Liver (tissue), 9 donors: Measurements from ENCODE around the gene TSPAN18. TPM values are rescaled to one million over a fixed set of nuclear protein-coding genes. Genes with fewer than 3 reads are reported as not detected.

Experiments used
- DNase-seq: peaks from one replicate; pipeline ENCODE4 v3.0.0-alpha.2; 2017; ENCODE audit warnings: low spot score
- H3K27ac ChIP-seq, 2 donors: one replicate each; pipeline ENCODE4 v1.7.0; 2013; ENCODE audit warnings: inconsistent platforms in 2 of 2, low read length in 2 of 2, control low read depth in 1 of 2, low read depth in 1 of 2, mild to moderate bottlenecking in 1 of 2
- H3K27me3 ChIP-seq, 4 donors: one replicate each; pipeline versions ENCODE4 v1.6.1 to v1.7.0; 2013; ENCODE audit warnings: low read length in 3 of 4, inconsistent platforms in 1 of 4, mild to moderate bottlenecking in 1 of 4, moderate library complexity in 1 of 4; ENCODE audit not compliant: control insufficient read depth in 4 of 4, insufficient read depth in 4 of 4
- H3K36me3 ChIP-seq, 4 donors: one replicate each; pipeline versions ENCODE4 v1.6.1 to v1.7.0; 2013; ENCODE audit warnings: low read length in 3 of 4, mild to moderate bottlenecking in 3 of 4, low read depth in 1 of 4, moderate library complexity in 1 of 4; ENCODE audit not compliant: control insufficient read depth in 4 of 4, insufficient read depth in 3 of 4
- H3K4me1 ChIP-seq, 4 donors: one replicate each; pipeline versions ENCODE4 v1.6.1 to v1.7.0; 2013; ENCODE audit warnings: low read length in 3 of 4, mild to moderate bottlenecking in 3 of 4, moderate library complexity in 1 of 4; ENCODE audit not compliant: control insufficient read depth in 4 of 4, insufficient read depth in 4 of 4
- H3K4me3 ChIP-seq, 3 donors: one replicate each; pipeline versions ENCODE4 v1.6.1 to v1.7.0; 2013; ENCODE audit warnings: low read length in 3 of 3, control low read depth in 1 of 3, low read depth in 1 of 3, mild to moderate bottlenecking in 1 of 3
- H3K9ac ChIP-seq, 2 donors: one replicate each; pipeline ENCODE4 v1.7.0; 2013; ENCODE audit warnings: low read length in 2 of 2, mild to moderate bottlenecking in 2 of 2, moderate library complexity in 2 of 2, control low read depth in 1 of 2, low read depth in 1 of 2
- H3K9me3 ChIP-seq, 4 donors: one replicate each; pipeline versions ENCODE4 v1.6.1 to v1.7.0; 2013; ENCODE audit warnings: low read length in 3 of 4; ENCODE audit not compliant: control insufficient read depth in 4 of 4
- CTCF ChIP-seq: fragments of 150-350 bp; IDR thresholded peaks from 2 replicates; pipeline ENCODE4 v1.5.1; 2017; ENCODE audit warnings: improper control_type of control experiment, low read depth, low read length; ENCODE audit not compliant: missing input control
- FOXA1 ChIP-seq: IDR thresholded peaks from 2 replicates; pipeline ENCODE4 v1.6.1; 2016; ENCODE audit warnings: antibody characterized with exemption
- FOXA2 ChIP-seq: IDR thresholded peaks from 2 replicates; pipeline ENCODE4 v1.6.1; 2016; ENCODE audit warnings: antibody characterized with exemption
- HNF4A ChIP-seq, 2 donors: conservative IDR thresholded peaks; 2 replicates each; pipeline ENCODE4 v1.6.1; 2016; ENCODE audit warnings: antibody characterized with exemption in 2 of 2, mild to moderate bottlenecking in 2 of 2
- JUND ChIP-seq, 2 donors: IDR thresholded peaks; 2 replicates each; pipeline ENCODE4 v1.6.1; 2016; ENCODE audit warnings: antibody characterized with exemption in 2 of 2
- NR2F2 ChIP-seq: IDR thresholded peaks from 2 replicates; pipeline ENCODE4 v1.6.1; 2016; ENCODE audit warnings: antibody characterized with exemption
- RAD21 ChIP-seq, 2 donors: IDR thresholded peaks; 2 replicates each; pipeline ENCODE4 v1.6.1; 2016; ENCODE audit warnings: antibody characterized with exemption in 2 of 2, mild to moderate bottlenecking in 2 of 2
- SP1 ChIP-seq: IDR thresholded peaks from 2 replicates; pipeline ENCODE4 v1.6.1; 2018; ENCODE audit warnings: antibody characterized with exemption, mild to moderate bottlenecking
- TAF1 ChIP-seq: conservative IDR thresholded peaks from 2 replicates; pipeline ENCODE4 v1.6.1; 2016; ENCODE audit warnings: antibody characterized with exemption, mild to moderate bottlenecking
- YY1 ChIP-seq: IDR thresholded peaks from 2 replicates; pipeline ENCODE4 v1.6.1; 2016; ENCODE audit warnings: antibody characterized with exemption, mild to moderate bottlenecking
- ZBTB33 ChIP-seq: IDR thresholded peaks from 2 replicates; pipeline ENCODE4 v1.6.1; 2016; ENCODE audit warnings: antibody characterized with exemption
- WGBS: extraction: QIAGEN DNeasy Blood & Tissue Kit; methylation state at CpG from one replicate; pipeline ENCODE4 v1.1.7; 2013; 5-methylcytosine and 5-hydroxymethylcytosine counted together
- polyA plus RNA-seq, 2 donors: library from polyadenylated mRNA; stranded (reverse) in 1 of 2; unstranded in 1 of 2; fragments of 200-250 nt in 1 of 2; fragments of >200 nt in 1 of 2; fragmentation: Nextera tagmentation in 1 of 2; extraction: Ambion mirVana in 1 of 2; gene quantifications; one replicate each; pipeline versions ENCODE4 v1.2.1 to v1.2.3, GENCODE V29; 2013 to 2015
- total RNA-seq, 2 donors: library from RNA; depleted of rRNA; stranded (reverse); fragments of >200 nt; gene quantifications; one replicate each; pipeline ENCODE4 v1.2.3, GENCODE V29; 2014
- TF ChIP-seq, protein P1 (sequence below): IDR thresholded peaks from 2 replicates; pipeline ENCODE4 v1.6.1; 2016; ENCODE audit warnings: antibody characterized with exemption, mild to moderate bottlenecking
- TF ChIP-seq, protein P2 (sequence below): IDR thresholded peaks from 2 replicates; pipeline ENCODE4 v1.6.1; 2016; ENCODE audit warnings: antibody characterized with exemption
- donor health status: healthy.
- donor health status: healthy.
- donor health status: healthy.
- donor health status: healthy.
- donor health status: healthy.

Gene TSPAN18
- total and polyA plus RNA-seq, 4 donors = 1.2 to 5.0 (median 2.8) TPM

GRCh38 chr11:44748606-44749005 is 21.8 kb downstream of the TSPAN18 start:
- Histone ChIP-seq H3K36me3 (no peaks in the 10 kb centered on the region), H3K4me3 (no peak overlapping the region), H3K9ac (no peak overlapping the region), H3K27ac (no peak overlapping the region), H3K4me1 (no peaks in the 10 kb centered on the region), H3K27me3 (peaks cover 0 to 4% (median 0%) of the 10 kb centered on the region in 4 donors), H3K9me3 (no peaks in the 10 kb centered on the region)
- no peak for DNase-seq
- WGBS = 86% methylated on average over 8 of the region's 8 CpGs
- TF ChIP-seq YY1 (no peak), JUND (IDR thresholded peaks at IDR 0.05) (no peak), FOXA2 (no peak), CTCF (no peak), NR2F2 (no peak), RAD21 (IDR thresholded peaks at IDR 0.05) (no peak), TAF1 (no peak), ZBTB33 (no peak), SP1 (no peak), FOXA1 (no peak), HNF4A (conservative IDR thresholded peaks at IDR 0.05) (no peak)
- TF ChIP-seq, protein P1, sequence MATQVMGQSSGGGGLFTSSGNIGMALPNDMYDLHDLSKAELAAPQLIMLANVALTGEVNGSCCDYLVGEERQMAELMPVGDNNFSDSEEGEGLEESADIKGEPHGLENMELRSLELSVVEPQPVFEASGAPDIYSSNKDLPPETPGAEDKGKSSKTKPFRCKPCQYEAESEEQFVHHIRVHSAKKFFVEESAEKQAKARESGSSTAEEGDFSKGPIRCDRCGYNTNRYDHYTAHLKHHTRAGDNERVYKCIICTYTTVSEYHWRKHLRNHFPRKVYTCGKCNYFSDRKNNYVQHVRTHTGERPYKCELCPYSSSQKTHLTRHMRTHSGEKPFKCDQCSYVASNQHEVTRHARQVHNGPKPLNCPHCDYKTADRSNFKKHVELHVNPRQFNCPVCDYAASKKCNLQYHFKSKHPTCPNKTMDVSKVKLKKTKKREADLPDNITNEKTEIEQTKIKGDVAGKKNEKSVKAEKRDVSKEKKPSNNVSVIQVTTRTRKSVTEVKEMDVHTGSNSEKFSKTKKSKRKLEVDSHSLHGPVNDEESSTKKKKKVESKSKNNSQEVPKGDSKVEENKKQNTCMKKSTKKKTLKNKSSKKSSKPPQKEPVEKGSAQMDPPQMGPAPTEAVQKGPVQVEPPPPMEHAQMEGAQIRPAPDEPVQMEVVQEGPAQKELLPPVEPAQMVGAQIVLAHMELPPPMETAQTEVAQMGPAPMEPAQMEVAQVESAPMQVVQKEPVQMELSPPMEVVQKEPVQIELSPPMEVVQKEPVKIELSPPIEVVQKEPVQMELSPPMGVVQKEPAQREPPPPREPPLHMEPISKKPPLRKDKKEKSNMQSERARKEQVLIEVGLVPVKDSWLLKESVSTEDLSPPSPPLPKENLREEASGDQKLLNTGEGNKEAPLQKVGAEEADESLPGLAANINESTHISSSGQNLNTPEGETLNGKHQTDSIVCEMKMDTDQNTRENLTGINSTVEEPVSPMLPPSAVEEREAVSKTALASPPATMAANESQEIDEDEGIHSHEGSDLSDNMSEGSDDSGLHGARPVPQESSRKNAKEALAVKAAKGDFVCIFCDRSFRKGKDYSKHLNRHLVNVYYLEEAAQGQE = no peak
- TF ChIP-seq, protein P2, sequence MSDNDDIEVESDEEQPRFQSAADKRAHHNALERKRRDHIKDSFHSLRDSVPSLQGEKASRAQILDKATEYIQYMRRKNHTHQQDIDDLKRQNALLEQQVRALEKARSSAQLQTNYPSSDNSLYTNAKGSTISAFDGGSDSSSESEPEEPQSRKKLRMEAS = no peak

- Histone ChIP-seq H3K4me1 (no peaks in the 10 kb centered on the region), H3K9ac (no peak overlapping the region), H3K36me3 (no peaks in the 10 kb centered on the region), H3K27me3 (peaks cover 0 to 4% (median 0%) of the 10 kb centered on the region in 4 donors), H3K27ac (no peak overlapping the region), H3K9me3 (no peaks in the 10 kb centered on the region), H3K4me3 (no peak overlapping the region)
- no peak for DNase-seq
- WGBS = 96% methylated on average over 2 of the region's 2 CpGs
- no peak for TF ChIP-seq RAD21 (IDR thresholded peaks at IDR 0.05)
- no peak for TF ChIP-seq YY1
- TF ChIP-seq, protein P2 = no peak
- TF ChIP-seq, protein P1 = no peak
Observed at GRCh38 chr11:44749189-44749588, 22.4 kb downstream of the TSPAN18 start.
